GM12891 (cell line): ENCODE measurements around the gene MRTFB.

ENCODE experiments used
- PAX5 ChIP-seq: IDR thresholded peaks from 2 replicates; pipeline ENCODE4 v1.6.1; 2011; ENCODE audit warnings: low read length, moderate library complexity, mild to moderate bottlenecking; ENCODE audit not compliant: insufficient read depth, severe bottlenecking
- POLR2A ChIP-seq: IDR thresholded peaks from 2 replicates; pipeline ENCODE4 v1.6.1; 2011; ENCODE audit warnings: low read depth, low read length, control low read depth
- POLR2AphosphoS5 ChIP-seq: IDR thresholded peaks from 2 replicates; pipeline ENCODE4 v1.6.1; 2011; ENCODE audit warnings: low read depth, low read length, control low read depth
- POU2F2 ChIP-seq: IDR thresholded peaks from 2 replicates; pipeline ENCODE4 v1.6.1; 2011; ENCODE audit warnings: low read depth, mild to moderate bottlenecking, control low read depth, low read length, moderate library complexity
- TAF1 ChIP-seq: IDR thresholded peaks from 2 replicates; pipeline ENCODE4 v1.6.1; 2011; ENCODE audit warnings: low read depth, low read length, control low read depth

GRCh38 chr16:14181371-14182050, 110.4 kb downstream of the MRTFB start:
- TF ChIP-seq POLR2AphosphoS5 (no peak), POLR2A (no peak), POU2F2 (no peak), TAF1 (no peak), PAX5 (no peak)
